Head of caudate nucleus (tissue), 42 donors: ENCODE data around the gene HAUS3.

Experiments
- DNase-seq, 42 donors: peaks; one replicate each; pipeline versions ENCODE4 v3.0.0 to v3.0.0-alpha.2; 2020 to 2021; ENCODE audit warnings: mixed read lengths in 7 of 42
- intact Hi-C: fragments of 100-400 bp; cut with DNase I; formaldehyde crosslinking; loops from one replicate; pipeline ENCODE4 v1.15.0; 2022

Gene HAUS3

GRCh38 chr4:2266181-2266580, 24.3 kb upstream of the HAUS3 start:
- DNase-seq = peak in 26 of 42 donors; percentile 27 to 70 (median 52)
- intact Hi-C loops = no loop called here

- no peak for DNase-seq
- intact Hi-C loops = no loop called here
These were observed 23.5 kb upstream of the HAUS3 start for GRCh38 chr4:2265113-2266110.

GRCh38 chr4:2264481-2265041, 22.6 kb upstream of the HAUS3 start:
- DNase-seq = no peak
- intact Hi-C loops = no loop called here

- intact Hi-C loops = no loop called here
- DNase-seq = no peak
These were observed 22.0 kb upstream of the HAUS3 start for GRCh38 chr4:2263926-2264321.

- DNase-seq = no peak
- intact Hi-C loops = loop anchor here (1.0 kb wide), 1 partner anchor 21 kb away; the partner anchor contains the start of genes HAUS3 and POLN
These were observed 21.0 kb upstream of the HAUS3 start for GRCh38 chr4:2262944-2263250.

GRCh38 chr4:2262145-2262943, 20.4 kb upstream of the HAUS3 start:
- DNase-seq = peak; percentile 99 to 100 (median 100)
- intact Hi-C loops = loop anchor here (1.0 kb wide), 1 partner anchor 20 kb away; the partner anchor contains the start of genes HAUS3 and POLN

GRCh38 chr4:2261853-2262144, 19.9 kb upstream of the HAUS3 start, which contains the start of gene MXD4:
TSS of gene MXD4 (minus strand) at chr4:2262109. CDS start at chr4:2261980, 129 bp downstream.
- intact Hi-C loops = loop anchor here (1.0 kb wide), 1 partner anchor 19 kb away; the partner anchor contains the start of genes HAUS3 and POLN
- DNase-seq = no peak

GRCh38 chr4:2261110-2261852, 19.4 kb upstream of the HAUS3 start:
- intact Hi-C loops = no loop called here
- DNase-seq = peak in 30 of 42 donors; percentile 6 to 69 (median 37)

- peak in 27 of 42 donors; percentile 2 to 44 (median 12) for DNase-seq
- intact Hi-C loops = no loop called here
These were observed 18.6 kb upstream of the HAUS3 start for GRCh38 chr4:2260344-2261109.

GRCh38 chr4:2259541-2260343, 17.8 kb upstream of the HAUS3 start:
- DNase-seq = peak in 25 of 42 donors; percentile 1 to 42 (median 5)
- intact Hi-C loops = no loop called here

GRCh38 chr4:2259036-2259540, 17.2 kb upstream of the HAUS3 start:
- DNase-seq = peak in 25 of 42 donors; percentile 2 to 42 (median 10)
- intact Hi-C loops = no loop called here

- intact Hi-C loops = no loop called here
- DNase-seq = peak in 32 of 42 donors; percentile 0 to 40 (median 8)
These were observed 16.4 kb upstream of the HAUS3 start for GRCh38 chr4:2258091-2259035.

GRCh38 chr4:2257361-2258081, 15.6 kb upstream of the HAUS3 start:
- DNase-seq = peak in 34 of 42 donors; percentile 1 to 41 (median 13)

GRCh38 chr4:2256781-2257191, 14.9 kb upstream of the HAUS3 start:
- DNase-seq = peak in 34 of 42 donors; percentile 1 to 54 (median 17)
- intact Hi-C loops = no loop called here

More at GRCh38 chr4:2257361-2258081, 15.6 kb upstream of the HAUS3 start:
- intact Hi-C loops = no loop called here

- intact Hi-C loops = no loop called here
- DNase-seq = peak in 33 of 42 donors; percentile 0 to 44 (median 15)
These were observed 14.3 kb upstream of the HAUS3 start for GRCh38 chr4:2256156-2256731.
